Upper lobe of left lung (tissue), 6 donors: Measurements from ENCODE around the gene ENOSF1. TPM values are rescaled to one million over a fixed set of nuclear protein-coding genes. Genes with fewer than 3 reads are reported as not detected.

ENCODE experiments used
- ATAC-seq, 2 donors: fragments of 200-7000 bp; cut with Tn5 transposase; one replicate each; pipeline ENCODE4 v1.9.1; 2022; ENCODE audit warnings: mild to moderate bottlenecking in 2 of 2, moderate library complexity in 2 of 2; ENCODE audit not compliant: low FRiP score in 2 of 2
- DNase-seq, 2 donors: peaks; one replicate each; pipeline ENCODE4 v3.0.0-alpha.2; 2019 to 2020
- H3K27ac ChIP-seq, 4 donors: fragments of 200-600 bp; sonication (generic); one replicate each; pipeline ENCODE4 v1.5.1; 2016 to 2019
- H3K27me3 ChIP-seq, 4 donors: fragments of 200-600 bp; sonication (generic); one replicate each; pipeline ENCODE4 v1.5.1; 2017 to 2019
- H3K36me3 ChIP-seq, 4 donors: fragments of 200-600 bp; sonication (generic); one replicate each; pipeline ENCODE4 v1.5.1; 2016 to 2019
- H3K4me1 ChIP-seq, 4 donors: fragments of 200-600 bp; sonication (generic); one replicate each; pipeline ENCODE4 v1.5.1; 2018 to 2019
- H3K4me3 ChIP-seq, 4 donors: fragments of 200-600 bp; sonication (generic); one replicate each; pipeline ENCODE4 v1.5.1; 2017 to 2019; ENCODE audit warnings: mild to moderate bottlenecking in 2 of 4, moderate library complexity in 1 of 4
- H3K9me3 ChIP-seq, 4 donors: fragments of 200-600 bp; sonication (generic); one replicate each; pipeline ENCODE4 v1.5.1; 2018 to 2019
- EP300 ChIP-seq, 4 donors: sonication (generic); formaldehyde crosslinking; IDR thresholded peaks; one replicate each; pipeline ENCODE4 v1.5.1; 2017; ENCODE audit warnings: antibody characterized with exemption in 4 of 4, control low read depth in 2 of 4
- POLR2A ChIP-seq, 4 donors: fragments of 450-650 bp; IDR thresholded peaks; one replicate each; pipeline ENCODE4 v1.5.1; 2016 to 2017; ENCODE audit warnings: antibody characterized with exemption in 4 of 4, mild to moderate bottlenecking in 2 of 4
- POLR2AphosphoS5 ChIP-seq, 2 donors: sonication (generic); formaldehyde crosslinking; IDR thresholded peaks; one replicate each; pipeline ENCODE4 v1.5.1; 2017; ENCODE audit warnings: antibody characterized with exemption in 2 of 2
- WGBS, 2 donors: methylation state at CpG; one replicate each; pipeline ENCODE4 v1.1.5; 2017 to 2018; 5-methylcytosine and 5-hydroxymethylcytosine counted together
- total RNA-seq, 6 donors: library from RNA; depleted of rRNA in 4 of 6; stranded (reverse); fragments of >200 nt in 4 of 6; gene quantifications; one replicate each; pipeline versions ENCODE4 v1.1.0 to v1.2.1, GENCODE V29; 2016 to 2021
- TF ChIP-seq, protein P1 (sequence below), 6 experiments: fragments of 450-650 bp in 4 of 6; fragments of 200-600 bp in 2 of 6; sonication (generic) in 2 of 6; IDR thresholded peaks; one replicate each; pipeline ENCODE4 v1.5.1; 2016 to 2019; ENCODE audit warnings: antibody characterized with exemption in 6 of 6
- donor health status: DM: no; HTN: no; CAD: no; lungs with moderate emphysema.
- donor health status: DM: no; HTN: yes; CAD: no; lungs with severe emphysema.

The ENOSF1 gene
- total RNA-seq, 6 donors from 2014 or later = 66.9 to 296 (median 105) TPM

DNA sequence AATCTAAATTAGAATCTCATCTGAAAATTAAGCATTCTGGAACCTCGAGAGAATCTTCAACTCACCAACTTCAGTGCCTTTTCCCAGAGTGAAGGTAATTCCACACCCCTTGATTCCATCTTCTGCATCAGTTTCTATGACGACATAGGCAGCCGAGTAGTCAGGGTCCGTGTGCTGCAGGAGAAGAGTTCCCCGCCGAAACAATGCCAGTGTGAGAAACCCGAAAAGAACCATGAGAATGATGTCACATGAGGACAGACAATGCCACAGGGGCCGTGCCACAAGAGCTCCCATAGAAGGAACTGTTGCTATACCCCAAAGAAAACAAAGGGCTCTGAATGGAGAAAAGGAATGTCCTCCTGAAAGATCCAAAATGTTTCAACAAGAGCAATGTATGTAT is 6.0 kb downstream of the ENOSF1 start:
- Histone ChIP-seq H3K27me3 (no peaks in the 10 kb centered on the region), H3K9me3 (no peaks in the 10 kb centered on the region), H3K4me1 (peaks cover 8 to 33% (median 21%) of the 10 kb centered on the region in 4 donors), H3K4me3 (no peak overlapping the region), H3K27ac (no peak overlapping the region), H3K36me3 (peaks cover 4 to 24% (median 12%) of the 10 kb centered on the region in 4 donors)
- WGBS, 2 donors = 92 to 95% methylated on average over 8 of the region's 8 CpGs
- DNase-seq (no peak), ATAC-seq (no peak)
- no peak for TF ChIP-seq POLR2AphosphoS5 (IDR thresholded peaks at IDR 0.05)
- TF ChIP-seq, protein P1, sequence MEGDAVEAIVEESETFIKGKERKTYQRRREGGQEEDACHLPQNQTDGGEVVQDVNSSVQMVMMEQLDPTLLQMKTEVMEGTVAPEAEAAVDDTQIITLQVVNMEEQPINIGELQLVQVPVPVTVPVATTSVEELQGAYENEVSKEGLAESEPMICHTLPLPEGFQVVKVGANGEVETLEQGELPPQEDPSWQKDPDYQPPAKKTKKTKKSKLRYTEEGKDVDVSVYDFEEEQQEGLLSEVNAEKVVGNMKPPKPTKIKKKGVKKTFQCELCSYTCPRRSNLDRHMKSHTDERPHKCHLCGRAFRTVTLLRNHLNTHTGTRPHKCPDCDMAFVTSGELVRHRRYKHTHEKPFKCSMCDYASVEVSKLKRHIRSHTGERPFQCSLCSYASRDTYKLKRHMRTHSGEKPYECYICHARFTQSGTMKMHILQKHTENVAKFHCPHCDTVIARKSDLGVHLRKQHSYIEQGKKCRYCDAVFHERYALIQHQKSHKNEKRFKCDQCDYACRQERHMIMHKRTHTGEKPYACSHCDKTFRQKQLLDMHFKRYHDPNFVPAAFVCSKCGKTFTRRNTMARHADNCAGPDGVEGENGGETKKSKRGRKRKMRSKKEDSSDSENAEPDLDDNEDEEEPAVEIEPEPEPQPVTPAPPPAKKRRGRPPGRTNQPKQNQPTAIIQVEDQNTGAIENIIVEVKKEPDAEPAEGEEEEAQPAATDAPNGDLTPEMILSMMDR (IDR thresholded peaks at IDR 0.05) = no peak
- TF ChIP-seq POLR2A (IDR thresholded peaks at IDR 0.05) = no peak
- no peak for TF ChIP-seq EP300 (IDR thresholded peaks at IDR 0.05)

DNA sequence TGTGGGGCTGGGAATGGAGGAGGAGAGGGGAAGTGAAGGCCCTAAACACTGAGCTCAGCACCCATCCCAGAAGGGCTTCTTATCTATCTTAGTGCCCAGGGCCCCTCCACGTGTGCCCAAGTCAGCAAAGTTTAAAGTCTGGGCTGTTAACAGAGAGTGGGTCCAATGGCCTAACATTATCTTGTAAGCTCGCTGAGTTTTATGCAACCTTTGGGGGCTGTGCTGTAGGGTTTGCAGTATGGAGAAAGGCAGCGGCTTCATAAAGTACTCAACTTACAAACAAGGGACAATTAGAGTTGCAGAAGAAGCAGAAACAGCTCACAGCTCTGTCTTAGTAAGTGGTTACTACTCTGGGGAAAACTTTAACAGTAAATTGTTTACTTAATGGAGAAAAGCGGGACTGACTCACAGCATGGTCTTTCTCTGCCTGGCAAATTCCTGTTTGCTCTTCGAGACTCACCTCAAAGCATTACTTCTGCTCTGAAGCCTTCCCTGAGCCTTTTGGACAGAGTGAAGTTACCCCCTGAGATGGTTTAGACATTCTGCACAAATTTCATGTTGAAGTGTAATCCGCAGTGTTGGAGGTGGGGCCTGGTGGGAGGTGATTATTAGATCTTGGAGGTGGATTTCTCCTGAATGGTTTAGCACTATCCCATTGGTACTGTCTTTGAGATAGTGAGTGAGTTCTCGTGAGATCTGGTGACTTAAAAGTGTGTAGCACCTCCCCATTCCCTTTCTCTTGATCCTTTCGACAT is 9.0 kb downstream of the ENOSF1 start:
- peaks cover 0 to 13% (median 10%) of the 10 kb centered on the region in 4 donors for H3K4me1 ChIP-seq
- peak; percentile 37 to 57 for ATAC-seq
- H3K9me3 ChIP-seq = no peaks in the 10 kb centered on the region
- DNase-seq = no peak
- no peak for TF ChIP-seq POLR2AphosphoS5 (IDR thresholded peaks at IDR 0.05)
- TF ChIP-seq POLR2A (IDR thresholded peaks at IDR 0.05) = no peak
- TF ChIP-seq EP300 (IDR thresholded peaks at IDR 0.05) = no peak
- TF ChIP-seq, protein P1 (IDR thresholded peaks at IDR 0.05) = no peak
- 67 to 74% methylated on average over 8 of the region's 8 CpGs for WGBS, 2 donors
- peaks cover 4 to 24% (median 13%) of the 10 kb centered on the region in 4 donors for H3K36me3 ChIP-seq
- H3K27me3 ChIP-seq = no peaks in the 10 kb centered on the region
- no peak overlapping the region for H3K4me3 ChIP-seq
- H3K27ac ChIP-seq = peak overlapping the region in 2 of 4 donors; percentile 11 to 34

DNA sequence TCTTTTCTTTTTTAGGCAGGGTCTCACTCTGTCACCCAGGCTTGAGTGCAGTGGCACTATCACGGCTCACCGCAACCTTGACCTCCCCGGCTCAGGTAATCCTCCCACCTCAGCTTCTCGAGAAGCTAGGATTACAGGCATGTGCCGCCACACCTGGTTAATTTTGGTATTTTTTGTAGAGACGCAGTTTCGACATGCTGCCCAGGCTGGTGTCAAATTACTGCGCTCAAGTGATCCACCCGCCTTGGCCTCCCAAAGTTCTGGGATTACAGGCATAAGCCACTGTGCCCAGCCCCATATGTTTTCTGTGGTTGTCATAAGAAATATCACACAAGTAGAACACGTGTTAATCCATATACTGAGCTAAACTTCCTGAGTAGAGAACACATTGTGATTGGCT is 14.6 kb downstream of the ENOSF1 start:
- DNase-seq = peak in 1 of 2 donors; percentile 66
- ATAC-seq = peak in 1 of 2 donors; percentile 58
- Histone ChIP-seq H3K36me3 (peaks cover 0 to 20% (median 11%) of the 10 kb centered on the region in 4 donors), H3K4me1 (peaks cover 0 to 2% (median under 1%) of the 10 kb centered on the region in 4 donors), H3K27ac (no peak overlapping the region), H3K9me3 (no peaks in the 10 kb centered on the region), H3K27me3 (no peaks in the 10 kb centered on the region), H3K4me3 (no peak overlapping the region)
- no peak for TF ChIP-seq EP300 (IDR thresholded peaks at IDR 0.05)
- TF ChIP-seq, protein P1 (IDR thresholded peaks at IDR 0.05) = peak in 2 of 6 experiments; percentile 15 to 43
- WGBS, 2 donors = 58 to 68% methylated on average over 10 of the region's 10 CpGs

DNA sequence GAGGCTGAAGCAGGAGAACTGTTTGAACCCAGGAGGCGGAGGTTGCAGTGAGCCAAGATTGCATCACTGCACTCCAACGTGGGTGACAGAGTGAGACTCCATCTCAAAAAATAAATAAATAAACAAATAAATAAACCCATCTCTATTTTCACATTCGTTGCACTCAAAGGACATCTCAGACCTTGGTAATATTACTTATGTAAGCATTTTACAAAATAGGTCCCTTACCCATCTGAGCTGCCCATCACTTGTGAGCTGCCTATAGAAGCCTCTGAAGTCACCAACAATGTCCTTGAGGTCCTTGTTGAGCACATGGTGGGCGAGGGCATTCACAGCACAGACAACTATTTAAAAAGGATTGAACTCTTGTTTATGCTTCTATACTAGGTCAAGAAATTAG is 15.4 kb downstream of the ENOSF1 start:
- H3K9me3 ChIP-seq = no peaks in the 10 kb centered on the region
- no peaks in the 10 kb centered on the region for H3K27me3 ChIP-seq
- no peak for DNase-seq
- no peaks in the 10 kb centered on the region for H3K4me1 ChIP-seq
- peaks cover 0 to 28% (median 16%) of the 10 kb centered on the region in 4 donors for H3K36me3 ChIP-seq
- WGBS, 2 donors = 91 to 98% methylated on average over 4 of the region's 4 CpGs
- no peak overlapping the region for H3K4me3 ChIP-seq
- no peak overlapping the region for H3K27ac ChIP-seq
- TF ChIP-seq EP300 (IDR thresholded peaks at IDR 0.05) (no peak), POLR2AphosphoS5 (IDR thresholded peaks at IDR 0.05) (no peak), POLR2A (IDR thresholded peaks at IDR 0.05) (no peak)
- TF ChIP-seq, protein P1 (IDR thresholded peaks at IDR 0.05) = no peak
- no peak for ATAC-seq
